Natural killer cell (primary cell): ENCODE results near the gene PPP1R14D. TPM values are rescaled to one million over a fixed set of nuclear protein-coding genes. Genes with fewer than 3 reads are reported as not detected.
A peak's percentile ranks its signal among the peaks of the same experiment; 100 is the strongest.

Experiments
- ATAC-seq, 3 donors: fragments of 150-1000 bp in 2 of 3; fragments of 200-7000 bp in 1 of 3; cut with Tn5 transposase; 1 replicate in 1 of 3; 2 replicates in 2 of 3; pipeline ENCODE4 v1.10.0; 2021; ENCODE audit warnings: mild to moderate bottlenecking in 2 of 3, moderate library complexity in 2 of 3
- DNase-seq, 2 donors: peaks; one replicate each; pipeline versions ENCODE4 v3.0.0 to v3.0.0-alpha.2; 2013 to 2021; ENCODE audit warnings: mixed read lengths in 1 of 2
- H3K27ac ChIP-seq: one replicate; pipeline ENCODE4 v1.5.1; 2013; ENCODE audit warnings: mild to moderate bottlenecking, low read length
- H3K27me3 ChIP-seq: one replicate; pipeline ENCODE4 v1.6.1; 2013; ENCODE audit warnings: low read length; ENCODE audit not compliant: control insufficient read depth, insufficient read depth
- H3K36me3 ChIP-seq: one replicate; pipeline ENCODE4 v1.6.1; 2013; ENCODE audit warnings: low read length; ENCODE audit not compliant: control insufficient read depth, insufficient read depth
- H3K4me1 ChIP-seq: one replicate; pipeline ENCODE4 v1.6.1; 2013; ENCODE audit warnings: low read length; ENCODE audit not compliant: control insufficient read depth, insufficient read depth
- H3K4me3 ChIP-seq: one replicate; pipeline ENCODE4 v1.5.1; 2013; ENCODE audit warnings: low read length
- H3K9me3 ChIP-seq: one replicate; pipeline ENCODE4 v1.6.1; 2013; ENCODE audit warnings: low read length; ENCODE audit not compliant: control insufficient read depth, insufficient read depth
- H3K27ac Mint-ChIP-seq, 2 donors: one replicate each; pipeline ENCODE4 v1.8.0; 2022; ENCODE audit warnings: mild to moderate bottlenecking in 2 of 2, mixed read lengths in 2 of 2, moderate library complexity in 1 of 2
- H3K27me3 Mint-ChIP-seq, 2 donors: one replicate each; pipeline ENCODE4 v1.8.0; 2022; ENCODE audit warnings: low read depth in 2 of 2, mixed read lengths in 2 of 2
- H3K36me3 Mint-ChIP-seq: one replicate; pipeline ENCODE4 v1.8.0; 2022; ENCODE audit warnings: mixed read lengths
- H3K4me1 Mint-ChIP-seq, 2 donors: one replicate each; pipeline ENCODE4 v1.8.0; 2022; ENCODE audit warnings: mixed read lengths in 2 of 2
- H3K4me3 Mint-ChIP-seq: one replicate; pipeline ENCODE4 v1.8.0; 2022; ENCODE audit warnings: mild to moderate bottlenecking, moderate library complexity, mixed read lengths
- H3K9me3 Mint-ChIP-seq, 2 donors: one replicate each; pipeline ENCODE4 v1.8.0; 2022; ENCODE audit warnings: mixed read lengths in 2 of 2
- CTCF ChIP-seq: fragments of 200-600 bp; IDR thresholded peaks from one replicate; pipeline ENCODE4 v1.8.0; 2022; ENCODE audit warnings: antibody characterized with exemption
- WGBS: methylation state at CpG from one replicate; pipeline ENCODE4 v1.1.7; 2013; ENCODE audit warnings: missing lambda C conversion rate; ENCODE audit not compliant: insufficient coverage; 5-methylcytosine and 5-hydroxymethylcytosine counted together
- intact Hi-C: fragments of 100-400 bp; cut with micrococcal nuclease; formaldehyde crosslinking; loops from one replicate; pipeline ENCODE4 v1.14.2; 2022
- total RNA-seq, 4 donors: library from RNA; stranded (reverse); fragments of 120-200 nt in 1 of 4; gene quantifications; one replicate each; pipeline versions ENCODE4 v1.2.3 to v1.2.4, GENCODE V29; 2013 to 2022

Gene PPP1R14D
- total RNA-seq, 3 donors from 2014 or later (not counting 1 experiment from before 2014, with no cell fraction given), result not detected

- Histone ChIP-seq H3K27ac (no peak overlapping the region), H3K9me3 (no peaks in the 10 kb centered on the region), H3K4me1 (peaks cover 26% of the 10 kb centered on the region), H3K36me3 (no peaks in the 10 kb centered on the region), H3K4me3 (no peak overlapping the region), H3K27me3 (no peaks in the 10 kb centered on the region)
- H3K27me3 Mint-ChIP-seq, result no peaks in the 10 kb centered on the region
- H3K4me1 Mint-ChIP-seq, result peaks cover 37 to 38% of the 10 kb centered on the region in 2 donors
- ATAC-seq, result no peak
- no peak overlapping the region for H3K27ac Mint-ChIP-seq
- no peaks in the 10 kb centered on the region for H3K36me3 Mint-ChIP-seq
- H3K9me3 Mint-ChIP-seq, result no peaks in the 10 kb centered on the region
- H3K4me3 Mint-ChIP-seq, result no peak overlapping the region
- intact Hi-C loops, result no loop called here
- no peak for TF ChIP-seq CTCF
- DNase-seq, result no peak
- WGBS, result 100% methylated on average over 2 of the region's 3 CpGs
Observed at GRCh38 chr15:40785164-40785563, 43.3 kb downstream of the PPP1R14D start.

GRCh38 chr15:40782609-40783227 is 45.8 kb downstream of the PPP1R14D start:
- no peak overlapping the region for H3K27ac ChIP-seq
- Mint-ChIP-seq H3K36me3 (no peaks in the 10 kb centered on the region), H3K27ac (peak overlapping the region in 1 of 2 donors; percentile 46), H3K4me1 (peaks cover 33 to 37% of the 10 kb centered on the region in 2 donors), H3K9me3 (no peaks in the 10 kb centered on the region), H3K27me3 (no peaks in the 10 kb centered on the region), H3K4me3 (no peak overlapping the region)
- ATAC-seq, result peak; percentile 93 to 98 (median 97)
- no peak overlapping the region for H3K4me3 ChIP-seq
- H3K4me1 ChIP-seq, result peaks cover 29% of the 10 kb centered on the region
- H3K36me3 ChIP-seq, result peaks cover 15% of the 10 kb centered on the region
- intact Hi-C loops, result loop anchor here (1.0 to 2.0 kb wide), 3 partner anchors 36 to 104 kb away; no protein-coding TSS in a partner anchor
- DNase-seq, result peak; percentile 74 to 88
- H3K9me3 ChIP-seq, result no peaks in the 10 kb centered on the region
- WGBS, result 47% methylated on average over 6 of the region's 8 CpGs
- peak; percentile 77 for TF ChIP-seq CTCF
- H3K27me3 ChIP-seq, result no peaks in the 10 kb centered on the region

- H3K4me1 Mint-ChIP-seq, result peaks cover 23 to 33% of the 10 kb centered on the region in 2 donors
- Histone ChIP-seq H3K27me3 (no peaks in the 10 kb centered on the region), H3K9me3 (no peaks in the 10 kb centered on the region), H3K4me1 (peaks cover 42% of the 10 kb centered on the region), H3K36me3 (peaks cover 48% of the 10 kb centered on the region), H3K4me3 (no peak overlapping the region), H3K27ac (peak overlapping the region; percentile 62)
- H3K4me3 Mint-ChIP-seq, result peak overlapping the region; percentile 82
- DNase-seq, result peak; percentile 74 to 79
- no peaks in the 10 kb centered on the region for H3K9me3 Mint-ChIP-seq
- ATAC-seq, result peak; percentile 97 to 99 (median 98)
- peak overlapping the region; percentile 86 to 97 for H3K27ac Mint-ChIP-seq
- H3K27me3 Mint-ChIP-seq, result no peaks in the 10 kb centered on the region
- no peak for TF ChIP-seq CTCF
- WGBS, result 62% methylated on average over 11 of the region's 11 CpGs
- intact Hi-C loops, result loop anchor here (1.0 to 5.0 kb wide), 4 partner anchors 11 to 184 kb away; partner anchors contain the start of genes KNL1 and RMDN3
- H3K36me3 Mint-ChIP-seq, result peaks cover 6% of the 10 kb centered on the region
Observed at GRCh38 chr15:40776537-40777141, 51.9 kb downstream of the PPP1R14D start.
